K562 (cell line): Measurements from ENCODE around the gene DNAAF1. TPM values are rescaled to one million over a fixed set of nuclear protein-coding genes. Genes with fewer than 3 reads are reported as not detected.

ENCODE experiments used
- ATAC-seq: fragments of 200-7000 bp; cut with Tn5 transposase; 3 replicates; pipeline ENCODE4 v1.9.1; 2020; ENCODE audit warnings: moderate library complexity
- BruUV-seq: library from RNA; stranded (reverse); fragments of 400-500 nt; replicated peaks from 2 replicates; lab custom pipeline; 2021; lab: Mats Ljungman, UMichigan
- CTCF ChIA-PET: fragments of 300-600 bp; formaldehyde crosslinking; extraction: SDS; loops from one replicate; lab custom pipeline; 2021; ENCODE audit warnings: low intra/inter-chr PET ratio; lab: Yijun Ruan, JAX
- POLR2A ChIA-PET: fragments of 300-600, 350-650 bp; sonication (Branson Sonifier 250); formaldehyde crosslinking; extraction: SDS; loops from one replicate; lab custom pipeline; 2021; ENCODE audit warnings: antibody characterized with exemption, inconsistent platforms; lab: Yijun Ruan, JAX
- DNase-seq, 4 experiments: peaks; one replicate each; pipeline versions ENCODE4 v3.0.0 to v3.0.0-alpha.2; 2011 to 2018; ENCODE audit warnings: low spot score in 3 of 4, mixed read lengths in 3 of 4; ENCODE audit errors: extremely low read depth in 1 of 4
- FAIRE-seq: peaks from 2 replicates; lab custom pipeline; 2011; peaks lifted over from hg19 to GRCh38; lab: Jason Lieb, UNC
- H2AFZ ChIP-seq: 2 replicates; pipeline ENCODE4 v1.6.0; 2011; ENCODE audit warnings: low read depth, low read length, control low read depth, inconsistent platforms
- H3K27ac ChIP-seq: fragments of 200-600 bp; 3 replicates; pipeline ENCODE4 v1.8.0; 2011; ENCODE audit warnings: low read depth, mild to moderate bottlenecking, control low read depth, inconsistent platforms, low read length, moderate library complexity, mixed read lengths; ENCODE audit errors: extremely low read depth
- H3K27me3 ChIP-seq, 2 experiments: fragments of 300-600 bp in 1 of 2; 2 replicates in 1 of 2; 3 replicates in 1 of 2; pipeline versions ENCODE4 v1.6.0 to v1.8.0; 2011; ENCODE audit warnings: inconsistent platforms in 2 of 2, low read length in 2 of 2, mild to moderate bottlenecking in 1 of 2, mixed read lengths in 1 of 2, moderate library complexity in 1 of 2; ENCODE audit not compliant: control insufficient read depth in 2 of 2, insufficient read depth in 2 of 2
- H3K36me3 ChIP-seq: fragments of 300-600 bp; 3 replicates; pipeline ENCODE4 v1.8.0; 2011; ENCODE audit warnings: mild to moderate bottlenecking, low read length, inconsistent platforms; ENCODE audit not compliant: control insufficient read depth, insufficient read depth
- H3K4me1 ChIP-seq, 2 experiments: fragments of 200-600 bp in 1 of 2; replicated peaks in 1 of 2; 2 replicates in 1 of 2; 3 replicates in 1 of 2; pipeline versions ENCODE4 v1.5.1 to v1.8.0; 2011; ENCODE audit warnings: inconsistent platforms in 2 of 2, low read length in 2 of 2, mild to moderate bottlenecking in 1 of 2, mixed read lengths in 1 of 2, moderate library complexity in 1 of 2; ENCODE audit not compliant: control insufficient read depth in 2 of 2, insufficient read depth in 2 of 2
- H3K4me2 ChIP-seq: 2 replicates; pipeline ENCODE4 v1.6.1; 2011; ENCODE audit warnings: low read length, control low read depth, inconsistent platforms, mixed read lengths; ENCODE audit not compliant: insufficient read depth
- H3K4me3 ChIP-seq: fragments of 200-600 bp; sonication (generic), shearing (Covaris generic); 2 replicates; pipeline ENCODE4 v1.5.1; 2016; ENCODE audit warnings: control low read depth, inconsistent platforms
- H3K79me2 ChIP-seq: fragments of 200-600 bp; 3 replicates; pipeline ENCODE4 v1.8.0; 2011; ENCODE audit warnings: low read length, inconsistent platforms; ENCODE audit not compliant: control insufficient read depth, insufficient read depth
- H3K9ac ChIP-seq, 2 experiments: 2 replicates each; pipeline versions ENCODE4 v1.6.0 to v1.6.1; 2011; ENCODE audit warnings: low read depth in 2 of 2, low read length in 2 of 2, control low read depth in 1 of 2, inconsistent platforms in 1 of 2, mild to moderate bottlenecking in 1 of 2, mixed read lengths in 1 of 2; ENCODE audit not compliant: insufficient read depth in 1 of 2
- H3K9me1 ChIP-seq: one replicate; pipeline ENCODE4 v1.6.0; 2011; ENCODE audit warnings: inconsistent platforms, mild to moderate bottlenecking, low read length, moderate library complexity; ENCODE audit not compliant: control insufficient read depth, insufficient read depth
- H3K9me3 ChIP-seq: replicated peaks from 2 replicates; pipeline ENCODE4 v1.5.1; 2011; ENCODE audit warnings: low read depth, low read length, inconsistent platforms; ENCODE audit not compliant: control insufficient read depth, insufficient read depth
- H4K20me1 ChIP-seq: replicated peaks from 2 replicates; pipeline ENCODE4 v1.6.1; 2011; ENCODE audit warnings: low read length, inconsistent platforms, mixed read lengths; ENCODE audit not compliant: control insufficient read depth, insufficient read depth
- AFF1 ChIP-seq, 2 experiments: fragments of 450-650 bp; IDR thresholded peaks; 2 replicates each; pipeline ENCODE4 v1.6.1; 2018; ENCODE audit warnings: mild to moderate bottlenecking in 2 of 2, low read depth in 1 of 2; ENCODE audit not compliant: partially characterized antibody in 2 of 2
- ARID3A ChIP-seq: IDR thresholded peaks from 2 replicates; pipeline ENCODE4 v1.6.1; 2012; ENCODE audit warnings: low read depth, low read length, improper control_type of control experiment, borderline replicate concordance
- BRF1 ChIP-seq: IDR thresholded peaks from 3 replicates; pipeline ENCODE4 v1.6.1; 2011; ENCODE audit warnings: borderline replicate concordance, mild to moderate bottlenecking; ENCODE audit not compliant: insufficient read length; ENCODE audit errors: extremely low read depth
- IFI16 ChIP-seq: fragments of 250-450 bp; sonication (Bioruptor Pico); IDR thresholded peaks from 2 replicates; pipeline ENCODE4 v2.1.2; 2022; ENCODE audit warnings: mild to moderate bottlenecking, inconsistent platforms
- LCOR ChIP-seq: sonication (generic); formaldehyde crosslinking; IDR thresholded peaks from 2 replicates; pipeline ENCODE4 v1.8.0; 2022; ENCODE audit warnings: mild to moderate bottlenecking, missing genetic modification reagents
- MCM5 ChIP-seq: fragments of 450-650 bp; IDR thresholded peaks from 2 replicates; pipeline ENCODE4 v1.6.1; 2016; ENCODE audit warnings: low read depth
- NR0B1 ChIP-seq: fragments of 450-650 bp; IDR thresholded peaks from one replicate; pipeline ENCODE4 v1.6.1; 2018; ENCODE audit warnings: mild to moderate bottlenecking, moderate library complexity; ENCODE audit not compliant: partially characterized antibody
- PYGO2 ChIP-seq: fragments of 450-650 bp; IDR thresholded peaks from 2 replicates; pipeline ENCODE4 v1.6.1; 2016; ENCODE audit warnings: mild to moderate bottlenecking, missing genetic modification characterization, moderate library complexity, missing compliant biosample characterization
- U2AF2 ChIP-seq: fragments of 200-400 bp; formaldehyde crosslinking; optimal IDR thresholded peaks from 2 replicates; pipeline ENCODE3; 2017; ENCODE audit warnings: low read depth, mild to moderate bottlenecking, low read length
- ZNF277 ChIP-seq: fragments of 250-450 bp; sonication (Bioruptor Pico); IDR thresholded peaks from 2 replicates; pipeline ENCODE4 v1.8.0; 2022; ENCODE audit warnings: inconsistent platforms, mild to moderate bottlenecking, moderate library complexity, borderline replicate concordance
- WGBS: fragments of 100-300 bp; shearing (Covaris generic); methylation state at CpG from one replicate; pipeline ENCODE4 v1.1.6; 2016; ENCODE audit warnings: low coverage, mixed read lengths; ENCODE audit not compliant: insufficient coverage; ENCODE audit errors: missing lambda C conversion rate; 5-methylcytosine and 5-hydroxymethylcytosine counted together
- in situ Hi-C: fragments of 300-500 bp; cut with MboI; formaldehyde crosslinking; loops from 4 replicates; pipeline ENCODE4 v1.15.0; 2018; ENCODE audit warnings: inconsistent platforms, mixed read lengths
- intact Hi-C: fragments of 100-400 bp; cut with micrococcal nuclease; formaldehyde crosslinking; loops from 2 replicates; pipeline ENCODE4 v1.14.2; 2022
- polyA plus RNA-seq, 8 experiments: library from polyadenylated mRNA; depleted of rRNA in 4 of 8; stranded (reverse) in 5 of 8; unstranded in 3 of 8; fragments of >200 nt; fragmentation: Nextera tagmentation in 2 of 8; fragmentation: Illumina TruSeq in 1 of 8; extraction: Ambion mirVana in 2 of 8; extraction: Trizol in 1 of 8; gene quantifications; 2 replicates each; pipeline versions ENCODE4 v1.2.1 to v1.2.3, GENCODE V29; 2011 to 2014; ENCODE audit warnings: inconsistent platforms in 1 of 8, missing spikeins in 1 of 8
- total RNA-seq, 7 experiments: library from RNA; depleted of rRNA in 6 of 7; stranded (reverse); fragments of >200 nt in 6 of 7; fragmentation: Illumina TruSeq in 2 of 7; extraction: Trizol in 2 of 7; gene quantifications; 2 replicates each; pipeline versions ENCODE4 v1.2.1 to v1.2.3, GENCODE V29; 2011 to 2021; ENCODE audit warnings: low replicate concordance in 1 of 7

The DNAAF1 gene
- total and polyA plus RNA-seq, 9 of the 15 experiments (the other 6 are each of a cell fraction or from before 2014, with no cell fraction given) = 0.01 TPM; not detected in 8

- in situ Hi-C loops = no loop called here
- CTCF ChIA-PET = no interaction called here
- TF ChIP-seq BRF1 (no peak), NR0B1 (no peak), PYGO2 (tag) (no peak), ZNF277 (no peak), LCOR (CRISPR knock-in tag) (no peak), U2AF2 (no peak), ARID3A (no peak), MCM5 (no peak), IFI16 (no peak), AFF1 (IDR thresholded peaks at IDR 0.05; ENCODE audit: low read depth in 1 of 2, partially characterized antibody in 2 of 2) (no peak)
These were observed 16.7 kb downstream of the DNAAF1 start for GRCh38 chr16:84161801-84162200.

More at GRCh38 chr16:84161801-84162200, 16.7 kb downstream of the DNAAF1 start:
- no peak for FAIRE-seq
- no peaks in the 10 kb centered on the region for H3K79me2 ChIP-seq
- H3K27me3 ChIP-seq = peaks cover 57 to 67% of the 10 kb centered on the region in 2 experiments
- H3K9ac ChIP-seq = no peak overlapping the region
- H3K4me2 ChIP-seq = no peak overlapping the region
- peaks cover 0 to 4% of the 10 kb centered on the region in 2 experiments; a peak in 1 of 5 replicates for H3K4me1 ChIP-seq
- no TSS peak for BruUV-seq
- H2AFZ ChIP-seq = no peak overlapping the region
- ATAC-seq = no peak
- H3K4me3 ChIP-seq = no peak overlapping the region
- WGBS = 0% methylated on average over 3 of the region's 3 CpGs
- H4K20me1 ChIP-seq = no peaks in the 10 kb centered on the region
- no peak overlapping the region for H3K27ac ChIP-seq
- intact Hi-C loops = no loop called here
- POLR2A ChIA-PET = interaction anchor here (1.6 kb wide), 1 partner anchor 10 kb away, joined by 4 read pairs; no protein-coding TSS in a partner anchor
- H3K9me1 ChIP-seq = no peaks in the 10 kb centered on the region
- H3K36me3 ChIP-seq = no peaks in the 10 kb centered on the region
- H3K9me3 ChIP-seq = no peaks in the 10 kb centered on the region
- DNase-seq = no peak
